Fibroblast of the aortic adventitia (primary cell): ENCODE measurements around the gene MROH2B. TPM values are rescaled to one million over a fixed set of nuclear protein-coding genes. Genes with fewer than 3 reads are reported as not detected.
A peak's percentile ranks its signal among the peaks of the same experiment; 100 is the strongest.

ENCODE experiments used
- DNase-seq: peaks from one replicate; pipeline ENCODE4 v3.0.0-alpha.2; 2010; ENCODE audit warnings: low read depth
- H3K4me3 ChIP-seq: 2 replicates; pipeline ENCODE4 v1.5.1; 2011; ENCODE audit warnings: low read depth, mild to moderate bottlenecking, control low read depth, low read length, moderate library complexity
- CTCF ChIP-seq: IDR thresholded peaks from 2 replicates; pipeline ENCODE4 v1.5.1; 2011; ENCODE audit warnings: mild to moderate bottlenecking, low read length, control low read depth, inconsistent platforms; ENCODE audit not compliant: insufficient read depth
- total RNA-seq: library from RNA; depleted of rRNA; stranded (reverse); fragments of >200 nt; gene quantifications from 2 replicates; pipeline ENCODE4 v1.2.3, GENCODE V29; 2012; ENCODE audit warnings: low replicate concordance

Gene MROH2B
- total RNA-seq, 1 donor = not detected

- DNase-seq = no peak
- H3K4me3 ChIP-seq = no peak overlapping the region
- no peak for TF ChIP-seq CTCF
These were observed 67.3 kb downstream of the MROH2B start for GRCh38 chr5:41003670-41004376.

GRCh38 chr5:40999966-41000365, 71.2 kb downstream of the MROH2B start:
- H3K4me3 ChIP-seq = no peak overlapping the region
- TF ChIP-seq CTCF = no peak
- no peak for DNase-seq

- TF ChIP-seq CTCF = no peak
- DNase-seq = no peak
- H3K4me3 ChIP-seq = no peak overlapping the region
These were observed 72.0 kb downstream of the MROH2B start for GRCh38 chr5:40999142-40999541.

- DNase-seq = no peak
- H3K4me3 ChIP-seq = no peak overlapping the region
- no peak for TF ChIP-seq CTCF
These were observed 75.1 kb downstream of the MROH2B start for GRCh38 chr5:40995801-40996586.

GRCh38 chr5:40991981-40992559, 79.1 kb downstream of the MROH2B start:
- TF ChIP-seq CTCF = no peak
- DNase-seq = no peak
- no peak overlapping the region for H3K4me3 ChIP-seq

GRCh38 chr5:40991168-40991980, 79.8 kb downstream of the MROH2B start:
- peak; percentile 88 for DNase-seq
- no peak for TF ChIP-seq CTCF

More at GRCh38 chr5:40991168-40991980, 79.8 kb downstream of the MROH2B start:
- H3K4me3 ChIP-seq = no peak overlapping the region
